ENCODE measurements around the gene KRTAP10-11.

Gene KRTAP10-11

DNA sequence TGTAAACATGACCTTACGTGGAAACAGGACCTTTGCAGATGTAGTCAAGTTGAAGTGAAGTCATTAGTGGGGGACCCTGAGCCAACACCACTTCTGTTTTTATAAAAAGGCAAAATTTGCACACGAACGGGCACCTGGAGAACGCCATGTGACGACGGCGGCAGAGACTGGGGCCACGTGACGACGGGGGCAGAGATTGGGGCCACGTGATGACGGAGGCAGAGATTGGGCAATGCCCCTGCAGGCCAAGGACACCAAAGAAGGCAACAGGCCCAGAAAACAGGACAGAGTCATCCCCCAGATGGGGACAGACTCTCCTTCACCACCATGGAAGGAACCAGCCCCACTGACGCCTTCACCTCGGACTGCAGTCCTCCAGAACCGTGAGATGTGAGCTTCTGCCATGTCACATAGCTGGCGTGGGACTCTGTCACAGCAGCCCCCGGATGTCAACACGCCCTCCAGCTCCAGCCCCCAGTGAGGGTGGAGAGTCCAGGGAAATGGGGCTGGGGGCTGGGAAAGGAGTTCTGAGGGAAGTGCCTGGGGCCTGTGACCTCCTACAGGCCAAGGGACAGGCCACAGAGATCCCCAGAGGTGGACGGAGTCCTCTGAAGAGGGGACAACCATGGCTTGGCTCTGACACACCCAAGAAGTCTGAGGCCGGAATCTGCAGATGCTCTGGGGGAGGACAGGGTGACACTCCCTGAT lies 4.2 kb downstream of the KRTAP10-11 start:
- no peak overlapping the region for H3K9ac ChIP-seq (ENCODE audit: insufficient read length, low read depth)
- peaks cover 10% of the 10 kb centered on the region for H3K4me1 ChIP-seq (ENCODE audit: insufficient read depth, insufficient read length)
- H3K36me3 ChIP-seq (ENCODE audit: insufficient read depth, insufficient read length, low read length): no peaks in the 10 kb centered on the region
- no peak overlapping the region for H3K4me3 ChIP-seq (ENCODE audit: insufficient read length, low read depth)
- DNase-seq (ENCODE audit: low read depth, low spot score): no peak
- TF ChIP-seq ZNF274 (IDR thresholded peaks at IDR 0.05; ENCODE audit: low read depth, low read length): no peak
- no peak for TF ChIP-seq SUZ12 (IDR thresholded peaks at IDR 0.05; ENCODE audit: extremely low read depth, insufficient read depth, insufficient read length)
- no peak for TF ChIP-seq YY1 (IDR thresholded peaks at IDR 0.05; ENCODE audit: insufficient read depth, insufficient read length)
- no peaks in the 10 kb centered on the region for H3K27me3 ChIP-seq (ENCODE audit: insufficient read depth, insufficient read length)
- H3K9me3 ChIP-seq (ENCODE audit: insufficient read depth, low read length): no peaks in the 10 kb centered on the region

GRCh38 chr21:44650973-44651675 lies 4.9 kb downstream of the KRTAP10-11 start:
- H3K4me1 ChIP-seq (ENCODE audit: insufficient read depth, insufficient read length): peaks cover 10% of the 10 kb centered on the region
- no peak overlapping the region for H3K9ac ChIP-seq (ENCODE audit: insufficient read length, low read depth)
- DNase-seq (ENCODE audit: low read depth, low spot score): no peak
- no peaks in the 10 kb centered on the region for H3K36me3 ChIP-seq (ENCODE audit: insufficient read depth, insufficient read length, low read length)
- H3K4me3 ChIP-seq (ENCODE audit: insufficient read length, low read depth): no peak overlapping the region
- no peak for TF ChIP-seq SUZ12 (IDR thresholded peaks at IDR 0.05; ENCODE audit: extremely low read depth, insufficient read depth, insufficient read length)
- TF ChIP-seq YY1 (IDR thresholded peaks at IDR 0.05; ENCODE audit: insufficient read depth, insufficient read length): no peak
- TF ChIP-seq ZNF274 (IDR thresholded peaks at IDR 0.05; ENCODE audit: low read depth, low read length): no peak
- no peaks in the 10 kb centered on the region; the same call in 1 of the 2 replicates for H3K9me3 ChIP-seq (ENCODE audit: insufficient read depth, low read length)
- no peaks in the 10 kb centered on the region for H3K27me3 ChIP-seq (ENCODE audit: insufficient read depth, insufficient read length)

DNA sequence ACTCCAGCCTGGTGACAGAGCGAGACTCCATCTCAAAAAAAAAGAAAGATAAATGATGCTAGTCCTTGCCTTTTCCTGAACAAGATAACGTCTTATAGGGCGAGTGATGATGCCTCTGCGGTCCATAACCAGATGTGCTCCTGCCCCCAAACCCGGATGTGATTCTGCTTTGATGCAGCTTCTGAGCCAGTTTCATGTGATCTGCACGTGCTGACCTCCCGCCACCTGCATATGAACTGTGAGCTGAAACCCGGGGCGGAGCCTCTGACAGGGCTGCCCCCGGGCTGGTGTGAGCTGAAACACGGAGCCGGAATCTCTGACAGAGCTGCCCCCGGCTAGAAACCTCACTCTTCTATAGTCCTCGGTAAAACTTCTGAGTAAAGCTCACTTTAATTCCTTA lies 6.9 kb downstream of the KRTAP10-11 start:
- peak; percentile 5 for DNase-seq (ENCODE audit: low read depth, low spot score)
- Histone ChIP-seq H3K9me3 (ENCODE audit: insufficient read depth, low read length) (peaks cover 8% of the 10 kb centered on the region; the same call in 1 of the 2 replicates), H3K4me3 (ENCODE audit: insufficient read length, low read depth) (no peak overlapping the region), H3K4me1 (ENCODE audit: insufficient read depth, insufficient read length) (peaks cover 5% of the 10 kb centered on the region), H3K36me3 (ENCODE audit: insufficient read depth, insufficient read length, low read length) (no peaks in the 10 kb centered on the region), H3K27me3 (ENCODE audit: insufficient read depth, insufficient read length) (no peaks in the 10 kb centered on the region), H3K9ac (ENCODE audit: insufficient read length, low read depth) (no peak overlapping the region)
- TF ChIP-seq YY1 (IDR thresholded peaks at IDR 0.05; ENCODE audit: insufficient read depth, insufficient read length): no peak
- TF ChIP-seq ZNF274 (IDR thresholded peaks at IDR 0.05; ENCODE audit: low read depth, low read length): no peak
- no peak for TF ChIP-seq SUZ12 (IDR thresholded peaks at IDR 0.05; ENCODE audit: extremely low read depth, insufficient read depth, insufficient read length)

- Histone ChIP-seq H3K27me3 (ENCODE audit: insufficient read depth, insufficient read length) (no peaks in the 10 kb centered on the region), H3K4me1 (ENCODE audit: insufficient read depth, insufficient read length) (peaks cover 6% of the 10 kb centered on the region), H3K4me3 (ENCODE audit: insufficient read length, low read depth) (no peak overlapping the region), H3K9me3 (ENCODE audit: insufficient read depth, low read length) (peaks cover 8% of the 10 kb centered on the region; the same call in 1 of the 2 replicates), H3K36me3 (ENCODE audit: insufficient read depth, insufficient read length, low read length) (no peaks in the 10 kb centered on the region), H3K9ac (ENCODE audit: insufficient read length, low read depth) (no peak overlapping the region)
- DNase-seq (ENCODE audit: low read depth, low spot score): no peak
- no peak for TF ChIP-seq YY1 (IDR thresholded peaks at IDR 0.05; ENCODE audit: insufficient read depth, insufficient read length)
These were observed 7.7 kb downstream of the KRTAP10-11 start for GRCh38 chr21:44653656-44654575.

DNA sequence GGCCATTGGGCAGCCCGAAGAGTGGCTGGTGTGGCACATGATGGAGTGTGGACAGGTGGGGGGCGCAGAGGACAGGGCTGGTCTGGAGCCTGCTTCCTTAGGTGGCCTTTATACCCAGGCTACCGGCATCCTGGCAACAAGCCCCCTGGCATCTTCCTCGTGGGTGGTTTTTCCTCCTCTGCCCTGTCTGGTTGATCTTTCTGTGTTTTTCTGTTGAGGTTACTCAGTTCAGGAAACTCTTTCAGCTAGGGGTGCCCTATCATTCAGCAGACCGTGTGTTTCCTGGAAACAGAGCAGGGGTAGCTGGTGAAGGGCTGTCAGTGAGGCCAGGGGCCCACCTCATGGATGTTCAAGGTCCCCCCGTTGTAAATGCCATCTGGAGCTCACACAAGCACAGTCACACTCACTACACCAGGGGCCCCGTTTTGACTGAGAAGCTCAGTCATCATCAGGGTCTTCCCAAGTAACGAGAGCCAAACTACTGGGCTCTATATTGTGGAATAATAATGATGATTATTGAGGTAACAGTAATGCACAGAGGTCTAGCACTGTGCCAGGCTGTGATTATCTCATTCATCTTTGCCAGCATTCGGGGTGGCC lies 8.5 kb downstream of the KRTAP10-11 start, which contains the start of gene KRTAP12-4:
Gene KRTAP12-4, minus strand, starts transcription at position 84 of the 600 bp plus-strand sequence. Its CDS starts 45 bp downstream, at position 39.
- no peaks in the 10 kb centered on the region for H3K27me3 ChIP-seq (ENCODE audit: insufficient read depth, insufficient read length)
- H3K36me3 ChIP-seq (ENCODE audit: insufficient read depth, insufficient read length, low read length): no peaks in the 10 kb centered on the region
- H3K4me3 ChIP-seq (ENCODE audit: insufficient read length, low read depth): no peak within 1 kb of the TSS
- peaks cover 8% of the 10 kb centered on the region; the same call in 1 of the 2 replicates for H3K9me3 ChIP-seq (ENCODE audit: insufficient read depth, low read length)
- no peak for TF ChIP-seq YY1 (IDR thresholded peaks at IDR 0.05; ENCODE audit: insufficient read depth, insufficient read length)
- no peak for TF ChIP-seq ZNF274 (IDR thresholded peaks at IDR 0.05; ENCODE audit: low read depth, low read length)
- no peak for TF ChIP-seq SUZ12 (IDR thresholded peaks at IDR 0.05; ENCODE audit: extremely low read depth, insufficient read depth, insufficient read length)
- H3K9ac ChIP-seq (ENCODE audit: insufficient read length, low read depth): no peak within 1 kb of the TSS
- peaks cover 6% of the 10 kb centered on the region for H3K4me1 ChIP-seq (ENCODE audit: insufficient read depth, insufficient read length)
- no peak for DNase-seq (ENCODE audit: low read depth, low spot score)

- H3K9me3 ChIP-seq (ENCODE audit: insufficient read depth, low read length): peaks cover 8% of the 10 kb centered on the region; the same call in 1 of the 2 replicates
- TF ChIP-seq SUZ12 (IDR thresholded peaks at IDR 0.05; ENCODE audit: extremely low read depth, insufficient read depth, insufficient read length): no peak
- no peak for TF ChIP-seq YY1 (IDR thresholded peaks at IDR 0.05; ENCODE audit: insufficient read depth, insufficient read length)
- no peak for TF ChIP-seq ZNF274 (IDR thresholded peaks at IDR 0.05; ENCODE audit: low read depth, low read length)
- H3K36me3 ChIP-seq (ENCODE audit: insufficient read depth, insufficient read length, low read length): no peaks in the 10 kb centered on the region
- H3K9ac ChIP-seq (ENCODE audit: insufficient read length, low read depth): no peak overlapping the region
- H3K27me3 ChIP-seq (ENCODE audit: insufficient read depth, insufficient read length): no peaks in the 10 kb centered on the region
- no peak overlapping the region for H3K4me3 ChIP-seq (ENCODE audit: insufficient read length, low read depth)
- no peak for DNase-seq (ENCODE audit: low read depth, low spot score)
- H3K4me1 ChIP-seq (ENCODE audit: insufficient read depth, insufficient read length): peaks cover 6% of the 10 kb centered on the region
These were observed 10.7 kb downstream of the KRTAP10-11 start for GRCh38 chr21:44656868-44657267.
